ENCODE measurements around the gene IRF9. TPM values are rescaled to one million over a fixed set of nuclear protein-coding genes. Genes with fewer than 3 reads are reported as not detected.

The IRF9 gene
- total and polyA plus RNA-seq, 2 experiments from 2014 or later = 8.2 to 8.4 TPM

- TF ChIP-seq POLR2AphosphoS5 (IDR thresholded peaks at IDR 0.05; ENCODE audit: low read depth) (no peak), ZNF114 (CRISPR knock-in tag; IDR thresholded peaks at IDR 0.05) (no peak), JUNB (IDR thresholded peaks at IDR 0.05; ENCODE audit: unreplicated experiment) (no peak), ZNF331 (CRISPR knock-in tag; IDR thresholded peaks at IDR 0.05; ENCODE audit: low read depth) (no peak), ETS1 (IDR thresholded peaks at IDR 0.05) (no peak), CTCF (conservative IDR thresholded peaks at IDR 0.05; ENCODE audit: low read depth in 2 of 2) (no peak)
- DNase-seq (ENCODE audit: low spot score) (no peak), ATAC-seq (no peak)
- Mint-ChIP-seq H3K4me1 (peaks cover 27% of the 10 kb centered on the region), H3K4me3 (no peak overlapping the region; the same call in 2 of the 3 replicates), H3K27ac (no peak overlapping the region), H3K9me3 (no peaks in the 10 kb centered on the region), H3K36me3 (ENCODE audit: low read depth) (peaks cover 8% of the 10 kb centered on the region), H3K27me3 (ENCODE audit: insufficient read depth, low read depth, poor library complexity) (peaks cover 14% of the 10 kb centered on the region)
- Histone ChIP-seq H3K4me1 (ENCODE audit: insufficient read depth) (peaks cover 17% of the 10 kb centered on the region), H3K9me2 (ENCODE audit: insufficient read depth) (no peaks in the 10 kb centered on the region), H3K36me3 (ENCODE audit: insufficient read depth) (0 out of 2 replicates have a peak, but pooled peaks cover 4% of the 10 kb centered on the region), H4K20me1 (replicated peaks; ENCODE audit: insufficient read depth) (no peaks in the 10 kb centered on the region), H3K27me3 (ENCODE audit: insufficient read depth) (no peaks in the 10 kb centered on the region), H3K27ac (ENCODE audit: low read depth) (no peak overlapping the region), H3F3A (replicated peaks; ENCODE audit: low read depth) (peaks cover 22% of the 10 kb centered on the region), H2AFZ (no peak overlapping the region), H3K79me2 (replicated peaks; ENCODE audit: insufficient read depth) (no peaks in the 10 kb centered on the region), H3K4me3 (no peak overlapping the region), H3K4me2 (no peak overlapping the region)
Measured at GRCh38 chr14:24132976-24133375, 28.1 kb upstream of the IRF9 start.

GRCh38 chr14:24133735-24134134 is 27.3 kb upstream of the IRF9 start:
- Histone ChIP-seq H3K27ac (ENCODE audit: low read depth) (no peak overlapping the region), H3K9me2 (ENCODE audit: insufficient read depth) (no peaks in the 10 kb centered on the region), H3K36me3 (ENCODE audit: insufficient read depth) (0 out of 2 replicates have a peak, but pooled peaks cover 6% of the 10 kb centered on the region), H2AFZ (no peak overlapping the region), H3K4me3 (no peak overlapping the region), H3K4me1 (ENCODE audit: insufficient read depth) (peaks cover 17% of the 10 kb centered on the region), H3K79me2 (replicated peaks; ENCODE audit: insufficient read depth) (0 out of 2 replicates have a peak, but pooled peaks cover under 1% of the 10 kb centered on the region), H3K27me3 (ENCODE audit: insufficient read depth) (no peaks in the 10 kb centered on the region), H3F3A (replicated peaks; ENCODE audit: low read depth) (peaks cover 27% of the 10 kb centered on the region), H3K4me2 (no peak overlapping the region), H4K20me1 (replicated peaks; ENCODE audit: insufficient read depth) (no peaks in the 10 kb centered on the region)
- Mint-ChIP-seq H3K27me3 (ENCODE audit: insufficient read depth, low read depth, poor library complexity) (peaks cover 14% of the 10 kb centered on the region), H3K9me3 (no peaks in the 10 kb centered on the region), H3K4me1 (peaks cover 32% of the 10 kb centered on the region), H3K27ac (no peak overlapping the region), H3K36me3 (ENCODE audit: low read depth) (peaks cover 15% of the 10 kb centered on the region), H3K4me3 (no peak overlapping the region)
- no peak for TF ChIP-seq EZH2phosphoT487 (IDR thresholded peaks at IDR 0.05; ENCODE audit: unreplicated experiment)
- no peak for TF ChIP-seq STAT1 (IDR thresholded peaks at IDR 0.05; ENCODE audit: unreplicated experiment)
- TF ChIP-seq ZNF331 (CRISPR knock-in tag; IDR thresholded peaks at IDR 0.05; ENCODE audit: low read depth) = no peak
- TF ChIP-seq ETS1 (IDR thresholded peaks at IDR 0.05) = no peak
- TF ChIP-seq POLR2AphosphoS5 (IDR thresholded peaks at IDR 0.05; ENCODE audit: low read depth) = no peak
- no peak for ATAC-seq
- DNase-seq (ENCODE audit: low spot score) = no peak

All from GM23338 (cell line).